ENCODE data around the gene MSH6. TPM values are rescaled to one million over a fixed set of nuclear protein-coding genes. Genes with fewer than 3 reads are reported as not detected.

Gene MSH6
- total and polyA plus RNA-seq, 2 donors from 2014 or later, result 13.3 to 32.8 TPM

GRCh38 chr2:47782381-47782670 lies 619 bp upstream of the MSH6 start:
- H3K9me3 ChIP-seq (ENCODE audit: control insufficient read depth in 2 of 3, insufficient read depth in 1 of 3, low read length in 3 of 3), result no peaks in the 10 kb centered on the region
- peak overlapping the region; percentile 11 to 77 (median 65) for H3K9ac ChIP-seq (ENCODE audit: low read length in 3 of 3)
- intact Hi-C loops (cut with DNase I), result no loop called here
- no peaks in the 10 kb centered on the region for H3K27me3 ChIP-seq (ENCODE audit: control insufficient read depth, insufficient read depth, low read length)
- H3K36me3 ChIP-seq (ENCODE audit: control insufficient read depth in 2 of 3, insufficient read depth in 3 of 3, low read length in 3 of 3), result no peaks in the 10 kb centered on the region
- TF ChIP-seq, protein P1, sequence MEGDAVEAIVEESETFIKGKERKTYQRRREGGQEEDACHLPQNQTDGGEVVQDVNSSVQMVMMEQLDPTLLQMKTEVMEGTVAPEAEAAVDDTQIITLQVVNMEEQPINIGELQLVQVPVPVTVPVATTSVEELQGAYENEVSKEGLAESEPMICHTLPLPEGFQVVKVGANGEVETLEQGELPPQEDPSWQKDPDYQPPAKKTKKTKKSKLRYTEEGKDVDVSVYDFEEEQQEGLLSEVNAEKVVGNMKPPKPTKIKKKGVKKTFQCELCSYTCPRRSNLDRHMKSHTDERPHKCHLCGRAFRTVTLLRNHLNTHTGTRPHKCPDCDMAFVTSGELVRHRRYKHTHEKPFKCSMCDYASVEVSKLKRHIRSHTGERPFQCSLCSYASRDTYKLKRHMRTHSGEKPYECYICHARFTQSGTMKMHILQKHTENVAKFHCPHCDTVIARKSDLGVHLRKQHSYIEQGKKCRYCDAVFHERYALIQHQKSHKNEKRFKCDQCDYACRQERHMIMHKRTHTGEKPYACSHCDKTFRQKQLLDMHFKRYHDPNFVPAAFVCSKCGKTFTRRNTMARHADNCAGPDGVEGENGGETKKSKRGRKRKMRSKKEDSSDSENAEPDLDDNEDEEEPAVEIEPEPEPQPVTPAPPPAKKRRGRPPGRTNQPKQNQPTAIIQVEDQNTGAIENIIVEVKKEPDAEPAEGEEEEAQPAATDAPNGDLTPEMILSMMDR (IDR thresholded peaks at IDR 0.05; ENCODE audit: borderline replicate concordance, extremely low read depth, insufficient read depth), result no peak
- peak overlapping the region; percentile 69 to 82 (median 77) for H3K4me3 ChIP-seq (ENCODE audit: low read length in 3 of 3)
- peaks cover 0 to 6% (median 2%) of the 10 kb centered on the region in 3 donors for H3K4me1 ChIP-seq (ENCODE audit: control insufficient read depth in 2 of 3, insufficient read depth in 2 of 3, low read depth in 1 of 3, low read length in 3 of 3)
- DNase-seq (no peak), FAIRE-seq (no peak)
- peak overlapping the region; percentile 40 to 54 for H3K27ac ChIP-seq (ENCODE audit: low read depth in 2 of 2, low read length in 2 of 2)

DNA sequence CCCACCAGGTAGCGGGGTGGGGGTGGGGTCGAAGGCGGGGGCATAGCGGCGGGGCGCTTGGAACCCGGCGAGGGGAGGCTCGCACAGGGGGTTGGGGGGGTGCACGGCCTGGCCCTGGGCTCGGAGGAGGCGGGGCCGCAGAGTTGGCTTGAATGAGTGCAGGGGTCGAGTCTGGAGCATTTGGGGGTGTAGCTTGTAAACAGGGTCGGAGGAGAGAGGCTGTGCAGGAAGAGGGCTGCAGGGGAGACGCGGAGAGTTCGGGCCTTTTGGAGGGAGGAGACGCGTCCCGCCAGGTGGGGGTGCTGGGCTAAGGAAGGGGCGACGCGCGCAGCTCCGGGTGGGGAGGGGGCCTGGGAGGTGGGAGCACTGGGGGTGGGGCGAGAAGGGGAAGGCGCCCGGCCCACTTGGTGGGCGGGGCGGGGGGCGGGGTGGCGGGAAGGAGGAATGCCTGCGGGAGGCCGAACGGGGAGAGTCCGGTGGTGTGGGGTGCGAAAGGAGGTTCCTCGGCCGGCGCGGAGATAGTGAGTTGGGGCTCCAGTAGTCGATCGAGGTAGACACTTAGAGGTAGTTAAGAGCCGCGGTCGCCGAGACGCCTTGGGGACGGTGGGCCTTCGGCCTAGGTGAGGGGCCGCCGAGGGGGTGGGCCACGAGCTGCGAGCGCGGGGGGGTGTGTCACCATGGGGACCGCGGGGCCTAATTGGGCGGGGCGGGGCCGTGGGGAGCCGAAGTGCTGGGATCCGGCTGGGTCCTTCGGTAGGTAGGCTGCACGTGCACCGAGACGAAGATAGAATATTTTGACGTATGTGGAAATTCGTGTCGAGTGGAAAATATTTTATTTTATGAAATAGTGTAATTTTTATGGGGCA lies 774 bp downstream of the MSH6 start:
- intact Hi-C loops (cut with DNase I), result no loop called here
- no peaks in the 10 kb centered on the region for H3K27me3 ChIP-seq (ENCODE audit: control insufficient read depth, insufficient read depth, low read length)
- peak overlapping the region; percentile 85 to 86 for H3K27ac ChIP-seq (ENCODE audit: low read depth in 2 of 2, low read length in 2 of 2)
- H3K4me3 ChIP-seq (ENCODE audit: low read length in 3 of 3), result peak overlapping the region; percentile 68 to 87 (median 81)
- no peaks in the 10 kb centered on the region for H3K36me3 ChIP-seq (ENCODE audit: control insufficient read depth in 2 of 3, insufficient read depth in 3 of 3, low read length in 3 of 3)
- FAIRE-seq (no peak), DNase-seq (peak; percentile 88 to 94 (median 90))
- TF ChIP-seq, protein P1 (IDR thresholded peaks at IDR 0.05; ENCODE audit: borderline replicate concordance, extremely low read depth, insufficient read depth), result no peak
- peaks cover 0 to 7% (median 2%) of the 10 kb centered on the region in 3 donors for H3K4me1 ChIP-seq (ENCODE audit: control insufficient read depth in 2 of 3, insufficient read depth in 2 of 3, low read depth in 1 of 3, low read length in 3 of 3)
- no peaks in the 10 kb centered on the region for H3K9me3 ChIP-seq (ENCODE audit: control insufficient read depth in 2 of 3, insufficient read depth in 1 of 3, low read length in 3 of 3)
- peak overlapping the region; percentile 24 to 71 (median 42) for H3K9ac ChIP-seq (ENCODE audit: low read length in 3 of 3)

DNA sequence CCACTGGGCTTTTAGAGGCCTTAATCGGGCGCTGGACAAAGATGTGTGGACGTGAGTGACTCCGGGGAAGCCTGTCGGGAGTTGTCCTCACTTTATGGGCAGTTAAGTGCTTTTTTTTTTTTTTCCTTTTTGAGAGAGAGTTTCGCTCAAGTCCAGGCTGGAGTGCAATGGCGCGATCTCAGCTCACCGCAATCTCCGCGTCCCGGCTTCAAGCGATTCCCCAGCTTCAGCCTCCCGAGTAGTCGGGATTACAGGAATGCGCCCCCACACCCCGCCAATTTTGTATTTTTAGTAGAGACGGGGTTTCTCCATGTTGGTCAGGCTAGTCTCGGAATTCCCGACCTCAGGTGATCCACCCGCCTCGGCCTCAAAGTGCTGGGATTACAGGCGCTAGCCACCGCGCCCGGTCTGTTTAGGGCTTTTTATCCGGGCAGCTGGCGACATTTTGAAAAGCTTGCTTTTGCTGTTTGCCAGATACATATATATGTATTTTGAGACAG lies 1.5 kb downstream of the MSH6 start:
- intact Hi-C loops (cut with DNase I), result no loop called here
- FAIRE-seq, result no peak

More for the DNA sequence above, 1.5 kb downstream of the MSH6 start:
- Histone ChIP-seq H3K4me3 (ENCODE audit: low read length in 3 of 3) (peak overlapping the region; percentile 62 to 87 (median 67)), H3K9ac (ENCODE audit: low read length in 3 of 3) (peak overlapping the region in 2 of 3 donors; percentile 17 to 42), H3K27ac (ENCODE audit: low read depth in 2 of 2, low read length in 2 of 2) (no peak overlapping the region), H3K9me3 (ENCODE audit: control insufficient read depth in 2 of 3, insufficient read depth in 1 of 3, low read length in 3 of 3) (no peaks in the 10 kb centered on the region), H3K36me3 (ENCODE audit: control insufficient read depth in 2 of 3, insufficient read depth in 3 of 3, low read length in 3 of 3) (no peaks in the 10 kb centered on the region), H3K27me3 (ENCODE audit: control insufficient read depth, insufficient read depth, low read length) (no peaks in the 10 kb centered on the region), H3K4me1 (ENCODE audit: control insufficient read depth in 2 of 3, insufficient read depth in 2 of 3, low read depth in 1 of 3, low read length in 3 of 3) (peaks cover 0 to 7% (median 2%) of the 10 kb centered on the region in 3 donors)
- TF ChIP-seq, protein P1 (IDR thresholded peaks at IDR 0.05; ENCODE audit: borderline replicate concordance, extremely low read depth, insufficient read depth), result no peak
- peak in 3 of 5 donors; percentile 24 to 72 (median 56) for DNase-seq

Data from kidney (tissue), 14 donors.